ENCODE data around the gene AP1G2. TPM values are rescaled to one million over a fixed set of nuclear protein-coding genes. Genes with fewer than 3 reads are reported as not detected.

The AP1G2 gene
- polyA plus RNA-seq, 1 donor, result 166 TPM

- no CpG with 5 or more reads among the region's 13 CpGs for WGBS (ENCODE audit: insufficient coverage, low lambda C conversion rate)
- Histone ChIP-seq H3K4me1 (ENCODE audit: control insufficient read depth, insufficient read depth, low read length) (peaks cover 29% of the 10 kb centered on the region), H3K36me3 (ENCODE audit: control insufficient read depth, insufficient read depth, low read length) (peaks cover 67% of the 10 kb centered on the region), H3K27ac (ENCODE audit: low read length) (no peak overlapping the region), H3K9me3 (ENCODE audit: control insufficient read depth, low read depth, low read length) (no peaks in the 10 kb centered on the region), H3K27me3 (ENCODE audit: control insufficient read depth, insufficient read depth, low read length) (no peaks in the 10 kb centered on the region), H3K4me3 (ENCODE audit: low read length) (no peak overlapping the region)
- no peak for DNase-seq
Measured at GRCh38 chr14:23564181-23564812, 3.3 kb downstream of the AP1G2 start.

- WGBS (ENCODE audit: insufficient coverage, low lambda C conversion rate), result no CpG with 5 or more reads among the region's 14 CpGs
- Histone ChIP-seq H3K4me1 (ENCODE audit: control insufficient read depth, insufficient read depth, low read length) (peaks cover 30% of the 10 kb centered on the region), H3K4me3 (ENCODE audit: low read length) (no peak overlapping the region), H3K27ac (ENCODE audit: low read length) (no peak overlapping the region), H3K9me3 (ENCODE audit: control insufficient read depth, low read depth, low read length) (no peaks in the 10 kb centered on the region), H3K27me3 (ENCODE audit: control insufficient read depth, insufficient read depth, low read length) (no peaks in the 10 kb centered on the region), H3K36me3 (ENCODE audit: control insufficient read depth, insufficient read depth, low read length) (peaks cover 74% of the 10 kb centered on the region)
- DNase-seq, result no peak
Measured at GRCh38 chr14:23563473-23564180, 4.0 kb downstream of the AP1G2 start.

GRCh38 chr14:23562822-23563472 is 4.6 kb downstream of the AP1G2 start:
- WGBS (ENCODE audit: insufficient coverage, low lambda C conversion rate), result no CpG with 5 or more reads among the region's 2 CpGs
- H3K9me3 ChIP-seq (ENCODE audit: control insufficient read depth, low read depth, low read length), result no peaks in the 10 kb centered on the region
- H3K27ac ChIP-seq (ENCODE audit: low read length), result no peak overlapping the region
- H3K4me1 ChIP-seq (ENCODE audit: control insufficient read depth, insufficient read depth, low read length), result peaks cover 28% of the 10 kb centered on the region
- no peaks in the 10 kb centered on the region for H3K27me3 ChIP-seq (ENCODE audit: control insufficient read depth, insufficient read depth, low read length)
- peak in 1 of 2 donors; percentile 34 for DNase-seq
- no peak overlapping the region for H3K4me3 ChIP-seq (ENCODE audit: low read length)
- peaks cover 74% of the 10 kb centered on the region for H3K36me3 ChIP-seq (ENCODE audit: control insufficient read depth, insufficient read depth, low read length)

GRCh38 chr14:23561873-23562821 is 5.4 kb downstream of the AP1G2 start:
- H3K27ac ChIP-seq (ENCODE audit: low read length), result no peak overlapping the region
- no peaks in the 10 kb centered on the region for H3K27me3 ChIP-seq (ENCODE audit: control insufficient read depth, insufficient read depth, low read length)
- H3K36me3 ChIP-seq (ENCODE audit: control insufficient read depth, insufficient read depth, low read length), result peaks cover 74% of the 10 kb centered on the region
- peak in 1 of 2 donors; percentile 1 for DNase-seq
- no CpG with 5 or more reads among the region's 15 CpGs for WGBS (ENCODE audit: insufficient coverage, low lambda C conversion rate)
- no peak overlapping the region for H3K4me3 ChIP-seq (ENCODE audit: low read length)
- peaks cover 32% of the 10 kb centered on the region for H3K4me1 ChIP-seq (ENCODE audit: control insufficient read depth, insufficient read depth, low read length)
- H3K9me3 ChIP-seq (ENCODE audit: control insufficient read depth, low read depth, low read length), result no peaks in the 10 kb centered on the region

- Histone ChIP-seq H3K4me1 (ENCODE audit: control insufficient read depth, insufficient read depth, low read length) (peaks cover 32% of the 10 kb centered on the region), H3K36me3 (ENCODE audit: control insufficient read depth, insufficient read depth, low read length) (peaks cover 71% of the 10 kb centered on the region), H3K4me3 (ENCODE audit: low read length) (no peak overlapping the region), H3K27me3 (ENCODE audit: control insufficient read depth, insufficient read depth, low read length) (no peaks in the 10 kb centered on the region), H3K9me3 (ENCODE audit: control insufficient read depth, low read depth, low read length) (no peaks in the 10 kb centered on the region), H3K27ac (ENCODE audit: low read length) (no peak overlapping the region)
- no CpG with 5 or more reads among the region's 2 CpGs for WGBS (ENCODE audit: insufficient coverage, low lambda C conversion rate)
- DNase-seq, result no peak
Measured at GRCh38 chr14:23561259-23561658, 6.3 kb downstream of the AP1G2 start.

GRCh38 chr14:23559926-23560520 is 7.6 kb downstream of the AP1G2 start:
- H3K4me3 ChIP-seq (ENCODE audit: low read length), result no peak overlapping the region
- peaks cover 31% of the 10 kb centered on the region for H3K4me1 ChIP-seq (ENCODE audit: control insufficient read depth, insufficient read depth, low read length)
- no peak for DNase-seq
- H3K9me3 ChIP-seq (ENCODE audit: control insufficient read depth, low read depth, low read length), result no peaks in the 10 kb centered on the region
- H3K27me3 ChIP-seq (ENCODE audit: control insufficient read depth, insufficient read depth, low read length), result no peaks in the 10 kb centered on the region
- H3K36me3 ChIP-seq (ENCODE audit: control insufficient read depth, insufficient read depth, low read length), result peaks cover 59% of the 10 kb centered on the region
- H3K27ac ChIP-seq (ENCODE audit: low read length), result peak overlapping the region; percentile 94
- 70% methylated on average over 2 of the region's 3 CpGs for WGBS (ENCODE audit: insufficient coverage, low lambda C conversion rate)

GRCh38 chr14:23559010-23559925 is 8.3 kb downstream of the AP1G2 start:
- H3K4me1 ChIP-seq (ENCODE audit: control insufficient read depth, insufficient read depth, low read length), result peaks cover 31% of the 10 kb centered on the region
- WGBS (ENCODE audit: insufficient coverage, low lambda C conversion rate), result 60% methylated on average over 1 of the region's 21 CpGs
- H3K27me3 ChIP-seq (ENCODE audit: control insufficient read depth, insufficient read depth, low read length), result no peaks in the 10 kb centered on the region
- peak overlapping the region; percentile 94 for H3K27ac ChIP-seq (ENCODE audit: low read length)
- DNase-seq, result peak in 1 of 2 donors; percentile 43
- H3K9me3 ChIP-seq (ENCODE audit: control insufficient read depth, low read depth, low read length), result no peaks in the 10 kb centered on the region
- peaks cover 52% of the 10 kb centered on the region for H3K36me3 ChIP-seq (ENCODE audit: control insufficient read depth, insufficient read depth, low read length)
- no peak overlapping the region for H3K4me3 ChIP-seq (ENCODE audit: low read length)

- WGBS (ENCODE audit: insufficient coverage, low lambda C conversion rate), result no CpG with 5 or more reads among the region's 10 CpGs
- H3K27me3 ChIP-seq (ENCODE audit: control insufficient read depth, insufficient read depth, low read length), result no peaks in the 10 kb centered on the region
- H3K4me1 ChIP-seq (ENCODE audit: control insufficient read depth, insufficient read depth, low read length), result peaks cover 31% of the 10 kb centered on the region
- peak; percentile 72 to 89 for DNase-seq
- no peaks in the 10 kb centered on the region for H3K9me3 ChIP-seq (ENCODE audit: control insufficient read depth, low read depth, low read length)
- H3K27ac ChIP-seq (ENCODE audit: low read length), result peak overlapping the region; percentile 94
- no peak overlapping the region for H3K4me3 ChIP-seq (ENCODE audit: low read length)
- H3K36me3 ChIP-seq (ENCODE audit: control insufficient read depth, insufficient read depth, low read length), result peaks cover 44% of the 10 kb centered on the region
Measured at GRCh38 chr14:23558346-23559009, 9.1 kb downstream of the AP1G2 start.

- WGBS (ENCODE audit: insufficient coverage, low lambda C conversion rate), result no CpG with 5 or more reads among the region's 1 CpG
- H3K36me3 ChIP-seq (ENCODE audit: control insufficient read depth, insufficient read depth, low read length), result peaks cover 39% of the 10 kb centered on the region
- no peak for DNase-seq
- H3K4me1 ChIP-seq (ENCODE audit: control insufficient read depth, insufficient read depth, low read length), result peaks cover 31% of the 10 kb centered on the region
- H3K27ac ChIP-seq (ENCODE audit: low read length), result peak overlapping the region; percentile 94
- H3K4me3 ChIP-seq (ENCODE audit: low read length), result peak overlapping the region; percentile 5
- H3K9me3 ChIP-seq (ENCODE audit: control insufficient read depth, low read depth, low read length), result no peaks in the 10 kb centered on the region
- no peaks in the 10 kb centered on the region for H3K27me3 ChIP-seq (ENCODE audit: control insufficient read depth, insufficient read depth, low read length)
Measured at GRCh38 chr14:23557946-23558345, 9.6 kb downstream of the AP1G2 start.

Data from large intestine (tissue), 3 donors.